HG03571 (cell line): ENCODE data around the gene TRIO.
"Not testable (repeated sequence)": the region's sequence is repeated elsewhere in the genome, so short reads cannot be mapped to it uniquely, and the experiment has no call there.

ENCODE experiments used
- ATAC-seq: cut with Tn5 transposase; IDR thresholded peaks from one replicate; pipeline ENCODE4 v1.9.1; 2021; ENCODE audit not compliant: unreplicated experiment

TRIO gene

GRCh38 chr5:14420101-14420811, 277.1 kb downstream of the TRIO start:
- ATAC-seq: no peak

GRCh38 chr5:14421851-14422250, 278.7 kb downstream of the TRIO start:
- no peak for ATAC-seq

DNA sequence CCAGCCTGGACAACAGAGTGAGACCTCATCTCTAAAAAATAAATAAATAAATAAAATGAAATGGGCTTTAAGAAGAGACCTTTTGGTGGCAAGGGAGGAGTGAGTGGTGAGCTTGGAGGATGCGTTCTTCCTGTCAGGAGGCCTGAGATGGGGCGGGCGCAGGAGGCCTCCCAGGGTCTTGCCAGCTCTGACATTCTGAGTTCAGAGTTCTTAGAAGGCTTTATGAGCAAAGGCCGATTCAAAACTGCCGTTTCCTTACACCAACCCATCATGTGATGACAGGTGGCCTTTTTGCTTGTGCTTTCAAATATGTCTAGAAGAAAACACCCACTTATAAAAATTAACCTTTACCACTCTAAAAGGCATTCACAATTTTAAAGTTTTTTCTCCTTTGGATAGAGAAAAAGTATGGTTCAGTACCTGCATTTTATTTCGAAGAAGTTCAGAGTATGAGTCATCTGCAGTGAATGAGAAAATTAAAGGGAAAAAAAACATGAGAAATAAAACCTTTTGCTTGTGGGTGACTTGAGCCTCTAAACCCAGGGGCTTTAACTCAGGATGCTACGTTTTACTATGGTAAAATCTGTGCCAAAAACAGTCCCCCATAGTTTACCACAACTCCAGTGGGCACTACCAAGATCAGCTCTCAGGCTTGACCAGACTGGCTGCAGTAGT, 281.0 kb downstream of the TRIO start:
- ATAC-seq: no peak

- ATAC-seq: no peak
Observed at GRCh38 chr5:14425559-14425958, 282.4 kb downstream of the TRIO start.

- ATAC-seq: no peak
Observed at GRCh38 chr5:14426521-14426920, 283.4 kb downstream of the TRIO start.

- ATAC-seq: no peak
Observed at GRCh38 chr5:14428302-14429081, 285.4 kb downstream of the TRIO start.

- no peak for ATAC-seq
Observed at GRCh38 chr5:14429101-14430050, 286.2 kb downstream of the TRIO start.

- no peak for ATAC-seq
Observed at GRCh38 chr5:14431534-14431933, 288.4 kb downstream of the TRIO start.

DNA sequence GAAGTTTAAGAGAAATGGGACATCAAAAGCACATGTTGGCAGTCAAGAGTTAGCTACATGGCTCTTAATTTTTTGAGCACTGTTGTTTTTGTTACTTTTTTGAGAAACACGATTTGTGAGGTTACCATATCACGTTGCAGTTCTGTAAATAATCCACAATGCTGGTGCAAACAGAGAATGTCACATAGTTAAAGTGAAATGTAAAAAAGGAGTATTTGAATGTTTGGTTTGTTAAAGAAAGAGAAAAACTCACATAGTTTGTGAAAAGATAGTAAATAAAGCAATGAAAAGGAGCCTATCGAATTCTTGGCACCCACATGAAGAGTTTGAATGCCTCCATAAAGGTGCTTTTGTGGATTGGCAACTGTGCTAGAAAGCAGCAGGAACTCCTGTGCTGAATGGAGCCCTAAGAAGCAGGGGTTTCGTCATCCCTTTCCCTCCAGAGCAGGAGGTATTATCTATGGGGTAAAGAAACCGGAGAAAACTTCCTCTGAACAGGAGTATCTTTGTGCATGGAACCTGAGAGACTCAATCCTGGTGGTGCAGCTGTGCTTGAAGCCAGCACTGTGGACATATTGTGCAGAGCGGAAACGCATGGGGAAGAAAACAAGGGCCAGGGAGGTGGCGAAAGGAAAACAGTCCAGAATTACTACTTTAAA, 289.9 kb downstream of the TRIO start:
- ATAC-seq: no peak

- ATAC-seq: no peak
Observed at GRCh38 chr5:14435481-14435880, 292.3 kb downstream of the TRIO start.

GRCh38 chr5:14436122-14436521, 293.0 kb downstream of the TRIO start:
- ATAC-seq: not testable (repeated sequence)

DNA sequence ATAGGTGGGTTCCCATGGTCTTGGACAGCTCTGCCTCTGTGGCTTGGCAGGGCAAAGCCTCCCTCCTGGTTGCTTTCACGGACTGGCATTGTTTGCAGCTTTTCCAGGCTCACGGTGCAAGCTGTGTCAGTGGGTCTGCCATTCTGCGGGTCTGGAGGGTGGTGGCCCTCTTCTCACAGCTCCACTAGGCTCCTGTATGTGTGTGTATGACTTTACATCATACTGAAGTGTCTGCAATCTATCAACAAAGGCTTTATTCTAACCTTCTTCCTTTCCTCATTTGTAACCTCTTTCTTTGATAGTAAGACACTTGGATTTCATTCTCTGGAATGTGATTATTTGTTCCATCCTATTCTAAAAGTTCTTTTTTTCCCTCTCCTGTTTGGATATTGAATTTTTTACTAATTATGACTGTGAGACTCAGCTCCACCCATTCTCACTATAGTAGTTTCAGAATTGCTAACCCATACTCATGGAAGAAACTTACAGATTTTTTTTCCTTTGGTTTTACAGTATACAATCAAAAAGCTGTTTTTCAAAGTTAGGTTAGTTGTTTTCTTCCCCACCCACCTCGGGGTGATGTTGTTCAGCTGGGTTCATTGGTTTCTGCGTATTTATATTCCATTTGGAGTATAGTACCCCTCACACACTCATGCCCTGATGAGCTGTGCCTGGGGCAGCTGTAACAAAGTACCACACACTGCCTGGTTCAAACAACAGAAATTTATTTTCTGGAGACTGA, 293.8 kb downstream of the TRIO start:
- no peak for ATAC-seq

DNA sequence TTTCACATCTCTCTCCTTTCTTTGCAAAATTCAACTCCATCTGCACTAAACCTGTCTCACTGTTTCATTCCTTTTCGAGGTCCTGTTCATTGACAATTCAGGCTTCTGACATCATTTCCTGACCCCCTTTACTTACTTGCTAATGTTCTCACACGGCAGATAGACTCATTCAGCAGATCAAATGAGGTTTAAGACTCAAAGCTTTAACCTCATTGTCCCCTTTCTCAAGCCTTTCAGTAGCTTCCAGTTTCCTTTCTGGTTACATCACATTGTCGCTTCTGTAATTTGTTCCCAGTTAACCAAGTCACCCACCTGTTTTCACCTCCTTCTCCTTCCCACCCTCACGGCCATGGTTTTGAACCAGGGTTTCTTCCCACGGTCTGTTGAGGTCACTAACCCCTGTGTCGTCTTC, 295.1 kb downstream of the TRIO start:
- no peak for ATAC-seq

GRCh38 chr5:14439087-14439871, 296.1 kb downstream of the TRIO start:
- no peak for ATAC-seq

DNA sequence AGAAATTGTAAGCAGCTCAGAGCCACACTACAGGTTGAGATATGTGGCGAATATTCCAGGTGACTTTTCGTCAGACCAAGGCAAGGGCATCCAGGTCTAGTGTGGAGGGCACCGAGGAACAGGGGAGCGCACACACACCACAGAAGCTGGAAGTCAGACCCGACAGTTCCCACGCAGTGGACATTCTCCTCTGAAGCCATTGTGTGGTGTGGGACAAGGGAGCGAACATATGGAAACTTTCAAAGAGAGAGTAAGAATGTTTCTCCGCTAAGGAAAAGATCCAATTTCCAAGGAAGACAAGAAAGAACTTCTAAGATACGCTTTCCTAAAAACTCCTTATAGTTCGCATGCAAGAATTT, 297.1 kb downstream of the TRIO start:
- no peak for ATAC-seq

- ATAC-seq: no peak
Observed at GRCh38 chr5:14440582-14441431, 297.7 kb downstream of the TRIO start.

DNA sequence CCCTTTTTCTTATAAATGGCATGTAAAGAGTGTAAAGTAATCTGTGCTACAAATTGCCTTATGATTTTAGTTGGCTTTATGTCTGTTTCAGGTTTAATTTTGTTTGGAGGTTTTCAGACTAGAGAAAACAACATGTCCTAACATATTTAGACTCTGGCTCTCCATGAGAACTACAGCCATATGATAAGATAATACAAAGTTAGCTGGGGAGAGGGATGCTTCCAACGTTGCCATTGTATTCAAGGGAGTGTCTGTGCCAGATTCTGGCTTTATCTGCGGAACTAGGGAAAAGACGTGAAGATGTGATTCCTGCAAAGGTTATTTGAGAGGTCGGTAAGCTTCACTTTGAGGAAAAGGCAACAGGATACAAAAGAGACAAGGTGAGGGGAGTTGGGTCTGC, 298.5 kb downstream of the TRIO start:
- ATAC-seq: no peak

- ATAC-seq: no peak
Observed at GRCh38 chr5:14442536-14442935, 299.4 kb downstream of the TRIO start.
